HEK293 (cell line): Measurements from ENCODE around the gene YIF1B.

Source experiments
- CTCF ChIP-seq: fragments of 450-650 bp; formaldehyde crosslinking; IDR thresholded peaks from 2 replicates; pipeline ENCODE4 v1.5.1; 2016; ENCODE audit warnings: missing biosample characterization, missing genetic modification characterization
- PRDM10 ChIP-seq: fragments of 450-650 bp; formaldehyde crosslinking; IDR thresholded peaks from 2 replicates; pipeline ENCODE4 v1.5.1; 2016; ENCODE audit warnings: missing biosample characterization, missing genetic modification characterization
- ZBTB7A ChIP-seq: fragments of 450-650 bp; formaldehyde crosslinking; IDR thresholded peaks from 2 replicates; pipeline ENCODE4 v1.5.1; 2016; ENCODE audit warnings: low read depth, missing biosample characterization, missing genetic modification characterization
- ZNF132 ChIP-seq: fragments of 450-650 bp; formaldehyde crosslinking; IDR thresholded peaks from 2 replicates; pipeline ENCODE4 v1.5.1; 2017; ENCODE audit warnings: missing biosample characterization, missing genetic modification characterization, borderline replicate concordance
- ZNF274 ChIP-seq, 2 experiments: fragments of 200-500 bp in 1 of 2; fragments of 450-650 bp in 1 of 2; sonication (Bioruptor generic) in 1 of 2; formaldehyde crosslinking in 1 of 2; IDR thresholded peaks; 2 replicates each; pipeline versions ENCODE4 v1.5.1 to v1.6.1; 2014 to 2016; ENCODE audit warnings: borderline replicate concordance in 1 of 2, inconsistent platforms in 1 of 2, low read length in 1 of 2, missing biosample characterization in 1 of 2, missing genetic modification characterization in 1 of 2
- ZNF585B ChIP-seq: fragments of 450-650 bp; formaldehyde crosslinking; IDR thresholded peaks from 2 replicates; pipeline ENCODE4 v1.5.1; 2016; ENCODE audit warnings: missing biosample characterization, missing genetic modification characterization

- TF ChIP-seq PRDM10 (tag by site-specific recombination) (no peak), CTCF (tag by site-specific recombination) (no peak), ZNF274 (IDR thresholded peaks at IDR 0.05; ENCODE audit: low read length) (no peak), ZNF274 (tag by site-specific recombination; IDR thresholded peaks at IDR 0.05; ENCODE audit: borderline replicate concordance) (no peak), ZNF132 (tag by site-specific recombination) (no peak), ZBTB7A (tag by site-specific recombination) (no peak), ZNF585B (tag by site-specific recombination) (no peak)
Measured at GRCh38 chr19:38268539-38268938, 47.2 kb downstream of the YIF1B start.
